LoVo (cell line): ENCODE measurements around the gene SCN3B.
A peak's percentile ranks its signal among the peaks of the same experiment; 100 is the strongest.
"Not testable (repeated sequence)": the region's sequence is repeated elsewhere in the genome, so short reads cannot be mapped to it uniquely, and the experiment has no call there.

Experiments
- DNase-seq: peaks from one replicate; pipeline ENCODE4 v3.0.0-alpha.2; 2016; ENCODE audit warnings: low spot score

SCN3B gene, protein sequence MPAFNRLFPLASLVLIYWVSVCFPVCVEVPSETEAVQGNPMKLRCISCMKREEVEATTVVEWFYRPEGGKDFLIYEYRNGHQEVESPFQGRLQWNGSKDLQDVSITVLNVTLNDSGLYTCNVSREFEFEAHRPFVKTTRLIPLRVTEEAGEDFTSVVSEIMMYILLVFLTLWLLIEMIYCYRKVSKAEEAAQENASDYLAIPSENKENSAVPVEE

GRCh38 chr11:123654566-123655081, at the start of gene SCN3B:
Gene SCN3B (minus strand): TSS chr11:123654624. CDS start chr11:123653801, 823 bp downstream.
- peak; percentile 56 for DNase-seq

DNA sequence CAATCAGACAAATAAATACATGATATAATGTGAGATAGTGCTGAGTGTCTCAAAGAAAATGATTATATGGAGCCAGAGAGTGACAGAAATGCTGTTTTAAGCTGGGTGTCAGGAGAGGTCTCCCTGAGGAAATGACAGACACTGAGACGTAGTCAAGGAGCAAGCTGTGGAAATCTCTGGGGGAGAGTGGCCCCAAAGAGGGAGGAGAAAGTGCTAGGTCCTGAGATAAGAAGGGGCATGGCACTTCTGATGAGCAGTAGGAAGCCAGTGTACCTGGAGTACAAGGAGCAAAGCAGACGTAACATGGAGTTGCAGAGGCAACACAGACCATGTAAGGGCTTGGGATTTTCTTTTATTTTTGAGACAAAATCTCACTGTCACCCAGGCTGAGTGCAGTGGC, 48.3 kb upstream of the SCN3B start:
- DNase-seq = no peak

DNA sequence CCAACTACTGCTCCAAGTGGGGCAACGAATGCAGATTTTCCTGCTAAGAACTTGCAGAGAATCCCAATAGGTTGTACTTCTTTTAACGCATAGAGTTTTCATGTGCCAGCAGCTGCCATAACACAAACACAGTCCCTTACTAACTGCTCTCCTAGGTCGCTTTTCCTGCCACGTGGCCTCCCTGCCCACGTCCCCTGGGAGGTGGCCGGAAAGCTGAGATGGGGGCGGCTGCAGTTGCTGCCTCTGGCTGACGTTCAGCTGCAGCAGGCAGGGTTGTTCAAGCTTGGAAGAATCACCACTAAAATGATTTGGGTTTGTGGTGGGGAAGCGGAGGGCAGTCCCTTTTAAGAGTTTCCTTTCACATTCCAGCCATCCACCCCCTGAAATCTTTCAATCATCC, 47.7 kb upstream of the SCN3B start:
- DNase-seq = no peak

- no peak for DNase-seq
Measured at GRCh38 chr11:123700772-123701171, 46.3 kb upstream of the SCN3B start.

- DNase-seq = no peak
Measured at GRCh38 chr11:123698546-123699127, 44.2 kb upstream of the SCN3B start.

DNA sequence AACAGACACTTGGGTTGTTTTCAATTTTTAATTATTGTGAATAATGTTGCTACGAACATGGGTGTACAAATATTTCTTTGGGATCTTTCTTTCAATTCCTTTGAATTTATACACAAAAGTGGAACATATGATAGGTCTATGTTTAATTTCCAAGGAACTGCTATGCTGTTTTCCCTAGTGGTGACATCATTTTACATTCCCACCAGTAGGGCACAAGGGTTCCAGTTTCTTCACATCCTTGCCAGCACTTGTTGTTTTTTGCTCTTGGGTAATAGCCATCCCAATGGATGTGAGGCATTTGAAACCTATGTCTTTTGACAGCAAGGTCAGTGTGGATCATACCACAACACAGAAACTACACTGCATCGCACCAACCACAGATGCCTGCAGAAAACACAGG, 41.8 kb upstream of the SCN3B start:
- DNase-seq = no peak

DNA sequence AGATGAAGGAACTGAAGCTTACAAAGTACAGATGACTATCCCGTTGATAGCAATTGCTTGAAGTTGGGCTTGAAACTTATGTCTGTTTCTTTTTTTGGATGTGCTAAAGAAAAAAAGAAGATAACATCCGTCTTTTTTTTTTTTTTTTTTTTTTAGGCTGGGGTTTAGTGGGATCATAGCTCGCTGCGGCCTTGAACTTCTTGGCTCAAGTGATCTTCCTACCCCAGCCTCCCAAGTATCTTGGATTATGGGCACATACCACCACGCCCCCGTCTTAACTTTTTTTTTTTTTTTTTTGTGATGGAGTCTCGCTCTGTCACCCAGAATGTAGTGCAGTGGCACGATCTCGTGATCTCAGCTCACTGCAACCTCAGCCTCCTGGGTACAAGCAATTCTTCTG, 40.8 kb upstream of the SCN3B start:
- DNase-seq = no peak

GRCh38 chr11:123694551-123694950, 40.1 kb upstream of the SCN3B start:
- DNase-seq = no peak

- DNase-seq = no peak
Measured at GRCh38 chr11:123692961-123693360, 38.5 kb upstream of the SCN3B start.

GRCh38 chr11:123690485-123690884, 36.1 kb upstream of the SCN3B start:
- no peak for DNase-seq

DNA sequence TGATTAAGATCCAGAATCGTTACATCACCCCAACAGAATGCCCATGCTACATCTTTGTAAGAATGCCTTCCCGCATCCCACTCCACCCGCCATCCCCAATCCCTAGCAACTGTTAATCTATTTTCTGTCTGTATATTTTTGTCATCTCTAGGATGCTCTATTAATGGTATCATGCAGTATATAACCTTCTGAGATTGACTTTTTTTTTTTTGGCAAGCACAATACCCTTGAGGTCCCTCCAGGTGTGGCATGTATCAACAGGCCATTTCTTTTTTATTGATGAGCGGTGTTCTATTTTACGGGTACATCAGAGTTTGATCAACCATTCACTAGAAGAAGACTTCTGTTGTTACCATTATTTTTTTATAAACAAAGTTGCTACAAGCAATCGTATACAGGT, 30.2 kb upstream of the SCN3B start:
- no peak for DNase-seq

DNA sequence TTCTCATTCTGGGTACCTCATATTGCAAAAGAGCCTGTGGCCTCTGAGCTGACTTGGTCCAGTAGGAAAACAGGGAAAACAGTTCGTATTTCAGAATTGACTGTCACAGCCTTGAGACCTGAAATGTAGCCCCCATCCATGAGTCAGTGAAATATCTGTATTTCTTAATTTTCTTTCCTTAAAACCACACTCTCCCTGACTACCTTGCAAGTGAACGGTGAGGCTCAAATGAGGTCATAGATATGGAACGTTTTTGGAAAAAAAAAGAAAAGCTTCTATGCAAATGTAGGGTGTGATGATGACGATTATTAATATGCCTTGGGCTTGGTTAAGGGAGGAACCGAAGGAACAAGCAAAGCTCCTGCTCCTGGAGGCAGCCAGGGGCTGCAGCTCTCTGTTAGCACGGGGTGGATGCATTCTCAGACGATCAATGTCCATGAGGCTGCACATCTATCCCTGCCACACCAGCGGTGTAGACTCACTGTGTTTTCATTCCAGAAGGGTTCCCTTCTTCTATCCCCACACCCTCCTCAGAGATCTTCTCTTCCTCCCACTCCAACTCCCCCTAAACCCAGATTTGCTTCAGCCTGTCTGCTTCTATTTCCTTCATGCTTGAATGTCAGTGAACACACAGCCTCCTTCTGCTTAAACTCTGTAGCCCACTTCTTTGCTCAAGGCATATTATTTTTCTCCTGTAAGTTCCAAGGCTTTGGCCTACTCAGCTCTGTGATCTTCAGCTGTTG, 29.2 kb upstream of the SCN3B start:
- DNase-seq = no peak

- no peak for DNase-seq
Measured at GRCh38 chr11:123682696-123683410, 28.4 kb upstream of the SCN3B start.

- DNase-seq = no peak
Measured at GRCh38 chr11:123681030-123681429, 26.6 kb upstream of the SCN3B start.

DNA sequence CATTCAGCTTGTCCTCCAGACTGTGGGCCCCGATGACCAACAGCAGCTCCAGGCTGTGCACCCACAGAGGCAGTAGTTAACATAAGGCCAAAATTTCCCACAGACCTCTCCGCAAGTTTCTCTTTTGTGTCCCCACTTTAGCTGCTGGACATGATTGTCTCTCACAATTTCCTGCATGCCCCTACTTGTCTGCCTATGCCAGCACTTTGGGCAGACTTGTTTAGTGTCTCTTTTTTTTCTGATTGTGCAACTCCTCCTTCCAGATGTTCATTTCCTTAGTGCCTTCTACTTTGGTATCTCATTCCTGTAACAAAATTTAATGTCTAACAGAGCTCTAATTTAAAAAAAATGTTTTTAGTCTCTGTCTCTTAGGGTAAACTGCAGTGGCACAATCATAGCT, 23.8 kb upstream of the SCN3B start:
- DNase-seq = no peak

GRCh38 chr11:123677510-123677909, 23.1 kb upstream of the SCN3B start:
- DNase-seq = no peak

DNA sequence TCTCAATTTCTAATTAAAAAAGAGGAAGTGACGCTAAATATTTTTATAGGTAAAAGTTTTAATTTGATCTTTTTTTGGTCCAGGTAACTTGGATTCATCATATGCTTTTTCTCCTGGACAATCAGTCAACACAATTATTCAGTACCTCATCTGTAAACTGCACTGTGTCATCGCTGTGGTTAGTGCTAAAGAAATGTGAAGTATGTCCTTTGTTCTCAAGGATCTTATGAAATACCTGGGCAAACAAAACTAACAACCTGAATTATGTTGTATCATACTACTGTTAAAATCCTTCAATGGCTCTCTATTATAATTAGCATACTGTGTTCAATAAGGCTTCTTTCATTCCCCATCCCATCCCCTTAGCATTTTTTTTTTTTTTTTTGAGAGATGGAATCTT, 19.9 kb upstream of the SCN3B start:
- no peak for DNase-seq

DNA sequence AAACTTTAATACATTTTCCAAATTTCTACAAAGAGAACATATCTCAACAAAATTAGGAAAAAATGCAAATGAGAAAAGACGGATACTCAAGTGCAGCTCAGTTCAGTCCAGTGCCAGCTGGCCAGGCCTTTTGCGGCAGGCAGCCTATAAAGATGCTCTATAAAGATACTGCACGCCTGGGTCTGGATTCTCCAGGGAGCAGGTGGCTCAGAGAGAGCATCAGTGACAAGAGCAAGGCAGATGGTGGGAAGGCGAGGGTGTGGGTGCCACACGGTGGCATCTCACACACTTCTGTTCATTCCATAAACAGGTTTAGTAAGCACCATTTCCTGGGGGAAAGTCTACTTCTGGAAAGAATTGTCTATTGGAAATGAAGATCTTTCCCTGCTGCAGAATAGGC, 18.1 kb upstream of the SCN3B start:
- DNase-seq = no peak

- DNase-seq = no peak
Measured at GRCh38 chr11:123671534-123671933, 17.1 kb upstream of the SCN3B start.

DNA sequence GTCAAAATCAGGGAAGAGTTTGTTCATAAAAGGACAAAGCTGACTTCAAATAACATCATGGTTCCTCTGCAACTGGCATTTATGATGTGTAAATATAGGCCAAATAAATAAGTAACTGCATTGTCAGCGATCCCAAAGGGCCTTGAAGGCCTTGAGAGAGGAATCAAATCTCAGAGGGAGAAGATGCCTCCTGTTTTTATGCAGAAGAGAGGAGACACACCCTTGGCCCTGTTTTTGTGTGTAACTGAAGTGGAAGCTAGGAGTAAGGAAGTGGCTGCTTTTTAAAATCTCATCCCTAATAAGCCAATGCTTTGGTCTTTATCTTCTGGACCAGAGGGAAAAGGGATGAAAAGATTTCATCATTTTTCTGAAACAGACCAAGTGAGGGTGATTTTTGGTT, 15.7 kb upstream of the SCN3B start:
- no peak for DNase-seq

- no peak for DNase-seq
Measured at GRCh38 chr11:123665306-123665705, 10.9 kb upstream of the SCN3B start.

DNA sequence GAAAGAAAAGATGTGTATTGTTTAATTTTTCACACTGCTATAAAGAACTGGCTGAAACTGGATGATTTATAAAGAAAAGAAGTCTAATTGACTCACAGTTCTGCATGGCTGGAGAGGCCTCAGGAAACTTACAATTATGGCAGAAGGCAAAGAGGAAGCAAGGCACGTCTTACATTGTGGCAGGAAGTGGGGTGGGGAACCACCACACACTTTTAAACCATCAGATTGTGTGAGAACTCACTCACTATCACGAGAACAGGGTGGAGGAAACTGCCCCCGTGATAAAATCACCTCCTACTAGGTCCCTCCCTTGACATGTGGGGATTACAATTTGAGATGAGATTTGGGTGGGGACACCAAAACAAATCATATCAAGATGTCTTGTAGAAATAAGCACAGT, 5.5 kb upstream of the SCN3B start:
- not testable (repeated sequence) for DNase-seq

GRCh38 chr11:123659311-123659710, 4.9 kb upstream of the SCN3B start:
- DNase-seq = no peak
